ENCODE results near the gene TNFAIP3. TPM values are rescaled to one million over a fixed set of nuclear protein-coding genes. Genes with fewer than 3 reads are reported as not detected.

TNFAIP3 gene
- total RNA-seq, 3 donors from 2014 or later, result 49.3 to 65.2 (median 55.8) TPM

DNA sequence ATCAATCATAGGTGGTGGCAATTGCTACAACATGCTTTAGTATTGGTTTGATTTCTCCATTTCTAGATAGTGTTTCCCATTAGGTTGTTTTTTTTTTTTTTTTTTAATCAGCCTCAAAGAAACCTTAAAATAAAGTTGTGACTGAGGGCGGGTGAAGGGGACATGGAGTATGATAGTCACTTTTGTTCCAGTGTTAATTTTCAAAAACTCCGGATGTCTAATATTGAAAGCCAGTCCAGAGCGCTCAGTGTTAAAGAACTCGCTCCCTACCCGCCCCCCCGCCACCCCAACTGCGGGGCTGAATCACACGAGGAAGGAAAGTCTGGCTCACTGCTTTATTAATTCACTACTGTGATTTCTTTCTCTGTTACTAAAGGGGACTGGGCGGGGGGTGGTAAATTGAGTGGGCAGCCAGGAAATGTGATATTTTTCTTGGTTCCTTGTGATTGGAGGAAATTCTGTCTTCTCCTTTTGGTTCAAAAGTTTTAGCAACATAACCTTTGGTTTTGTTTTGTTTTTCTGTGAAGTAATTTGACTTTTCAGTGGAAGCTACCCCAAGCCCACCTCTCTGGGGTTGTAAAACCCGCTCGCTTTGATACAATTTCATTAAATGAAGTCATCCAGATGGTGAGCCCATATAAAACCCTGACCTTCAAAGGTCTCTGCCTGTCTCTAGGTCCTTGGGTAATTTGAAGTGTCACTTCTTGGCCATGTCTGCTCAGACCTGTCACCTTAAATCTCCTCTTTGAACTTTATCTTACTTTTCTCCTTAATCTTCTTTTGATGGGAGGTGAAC is 38.0 kb downstream of the TNFAIP3 start:
- TF ChIP-seq, protein P1, sequence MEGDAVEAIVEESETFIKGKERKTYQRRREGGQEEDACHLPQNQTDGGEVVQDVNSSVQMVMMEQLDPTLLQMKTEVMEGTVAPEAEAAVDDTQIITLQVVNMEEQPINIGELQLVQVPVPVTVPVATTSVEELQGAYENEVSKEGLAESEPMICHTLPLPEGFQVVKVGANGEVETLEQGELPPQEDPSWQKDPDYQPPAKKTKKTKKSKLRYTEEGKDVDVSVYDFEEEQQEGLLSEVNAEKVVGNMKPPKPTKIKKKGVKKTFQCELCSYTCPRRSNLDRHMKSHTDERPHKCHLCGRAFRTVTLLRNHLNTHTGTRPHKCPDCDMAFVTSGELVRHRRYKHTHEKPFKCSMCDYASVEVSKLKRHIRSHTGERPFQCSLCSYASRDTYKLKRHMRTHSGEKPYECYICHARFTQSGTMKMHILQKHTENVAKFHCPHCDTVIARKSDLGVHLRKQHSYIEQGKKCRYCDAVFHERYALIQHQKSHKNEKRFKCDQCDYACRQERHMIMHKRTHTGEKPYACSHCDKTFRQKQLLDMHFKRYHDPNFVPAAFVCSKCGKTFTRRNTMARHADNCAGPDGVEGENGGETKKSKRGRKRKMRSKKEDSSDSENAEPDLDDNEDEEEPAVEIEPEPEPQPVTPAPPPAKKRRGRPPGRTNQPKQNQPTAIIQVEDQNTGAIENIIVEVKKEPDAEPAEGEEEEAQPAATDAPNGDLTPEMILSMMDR (IDR thresholded peaks at IDR 0.05), result no peak
- intact Hi-C loops (cut with DNase I, micrococcal nuclease), result no loop called here
- no peaks in the 10 kb centered on the region for H3K9me3 ChIP-seq
- ATAC-seq, result peak; percentile 78
- no peaks in the 10 kb centered on the region for H3K36me3 ChIP-seq (ENCODE audit: low read depth)
- H3K4me1 ChIP-seq (ENCODE audit: low read depth), result no peaks in the 10 kb centered on the region
- H3K4me3 ChIP-seq, result no peak overlapping the region
- peak in 1 of 3 donors; percentile 31 for DNase-seq

DNA sequence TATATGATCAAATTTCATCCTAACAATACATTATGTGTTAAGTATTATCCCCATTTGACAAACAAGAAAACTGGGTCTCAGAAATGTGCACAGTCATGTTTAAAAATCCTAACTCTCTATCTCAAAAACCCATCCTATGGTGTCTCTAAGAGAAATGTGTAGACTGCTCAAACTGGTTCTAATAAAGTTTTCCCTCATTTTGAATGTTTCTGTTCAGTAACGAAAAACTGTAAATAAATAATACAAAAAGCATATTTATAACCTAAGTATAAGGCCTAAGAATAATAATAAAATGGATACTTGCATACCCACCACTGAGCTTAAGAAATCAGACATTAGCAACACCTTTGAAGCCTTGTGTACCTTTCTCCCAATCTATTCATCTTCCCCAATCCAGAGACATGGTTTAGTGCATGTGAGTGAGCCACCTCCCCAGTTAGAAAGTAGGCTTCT is 39.0 kb downstream of the TNFAIP3 start:
- no peaks in the 10 kb centered on the region for H3K9me3 ChIP-seq
- no peak for ATAC-seq
- H3K4me3 ChIP-seq, result no peak overlapping the region
- no peak for DNase-seq
- TF ChIP-seq, protein P1 (IDR thresholded peaks at IDR 0.05), result no peak
- H3K4me1 ChIP-seq (ENCODE audit: low read depth), result no peaks in the 10 kb centered on the region
- intact Hi-C loops (cut with DNase I, micrococcal nuclease), result no loop called here
- H3K36me3 ChIP-seq (ENCODE audit: low read depth), result no peaks in the 10 kb centered on the region

DNA sequence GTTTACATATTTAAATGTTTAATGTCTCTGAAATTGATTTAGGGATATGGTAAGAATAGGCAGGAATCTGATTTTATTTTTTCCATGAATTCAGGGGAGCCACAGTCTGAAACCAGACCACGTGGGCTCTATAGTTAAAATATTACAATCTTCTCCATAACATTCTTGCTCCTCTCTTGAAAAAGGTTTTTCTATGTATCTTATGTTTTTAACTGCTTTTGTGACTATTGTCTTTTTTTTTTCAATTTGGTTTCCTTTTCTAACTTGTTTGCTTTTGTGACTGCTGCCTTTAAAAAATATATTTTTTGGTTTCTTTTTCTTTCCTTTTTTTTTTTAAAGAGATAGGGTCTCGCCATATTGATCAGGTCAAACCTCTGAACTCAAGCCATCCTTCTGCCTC is 40.1 kb downstream of the TNFAIP3 start:
- H3K9me3 ChIP-seq, result no peaks in the 10 kb centered on the region
- H3K4me1 ChIP-seq (ENCODE audit: low read depth), result no peaks in the 10 kb centered on the region
- H3K36me3 ChIP-seq (ENCODE audit: low read depth), result no peaks in the 10 kb centered on the region
- DNase-seq (no peak), ATAC-seq (no peak)
- TF ChIP-seq, protein P1 (IDR thresholded peaks at IDR 0.05), result no peak
- intact Hi-C loops (cut with DNase I, micrococcal nuclease), result no loop called here
- no peak overlapping the region for H3K4me3 ChIP-seq

DNA sequence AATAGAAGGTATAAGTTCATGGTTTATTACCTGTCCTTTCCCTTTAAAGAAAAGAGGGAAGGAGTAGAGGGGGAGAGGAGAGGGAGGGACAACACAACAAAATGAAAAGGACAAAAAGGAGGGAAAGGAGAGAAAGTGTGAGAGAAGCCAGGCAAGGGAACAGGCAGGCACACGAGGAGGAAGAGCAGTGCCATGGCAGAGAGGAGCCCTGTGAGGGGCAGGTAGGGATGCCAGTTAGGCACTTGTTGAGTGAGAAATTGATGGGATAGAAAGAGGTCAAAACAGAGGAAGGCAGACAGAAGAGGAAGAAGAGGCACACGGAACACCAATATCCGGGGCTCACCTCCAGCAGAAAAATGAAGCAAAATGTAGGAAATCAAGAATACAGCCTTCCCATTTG is 42.5 kb downstream of the TNFAIP3 start:
- ATAC-seq, result no peak
- H3K36me3 ChIP-seq (ENCODE audit: low read depth), result no peaks in the 10 kb centered on the region
- H3K4me1 ChIP-seq (ENCODE audit: low read depth), result no peaks in the 10 kb centered on the region
- TF ChIP-seq, protein P1 (IDR thresholded peaks at IDR 0.05), result no peak
- no peaks in the 10 kb centered on the region for H3K9me3 ChIP-seq
- H3K4me3 ChIP-seq, result no peak overlapping the region
- intact Hi-C loops (cut with DNase I, micrococcal nuclease), result no loop called here
- no peak for DNase-seq

DNA sequence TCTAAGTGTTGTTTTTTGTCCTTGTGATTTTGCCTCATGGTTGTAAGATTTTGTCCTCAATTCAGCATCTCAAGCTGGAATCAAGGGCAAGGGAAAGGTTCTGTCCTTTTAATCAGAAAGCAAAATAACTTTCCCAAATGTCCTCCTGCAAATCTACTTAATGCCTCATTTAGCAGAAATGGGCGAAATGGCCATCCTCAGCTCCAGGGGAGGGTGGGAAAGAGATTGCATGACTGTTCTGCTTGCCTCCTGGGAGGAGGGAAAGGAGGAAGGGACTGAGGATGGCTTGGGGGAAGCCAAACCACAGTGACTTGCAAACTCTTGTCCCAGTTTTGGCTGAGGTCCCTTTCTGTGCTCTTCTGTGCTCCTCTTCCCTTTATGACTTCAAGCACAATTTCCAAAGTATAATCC is 43.4 kb downstream of the TNFAIP3 start:
- ATAC-seq (peak; percentile 43), DNase-seq (no peak)
- TF ChIP-seq, protein P1 (IDR thresholded peaks at IDR 0.05), result no peak
- Histone ChIP-seq H3K9me3 (no peaks in the 10 kb centered on the region), H3K4me3 (no peak overlapping the region), H3K36me3 (ENCODE audit: low read depth) (no peaks in the 10 kb centered on the region), H3K4me1 (ENCODE audit: low read depth) (no peaks in the 10 kb centered on the region)
- intact Hi-C loops (cut with DNase I, micrococcal nuclease), result no loop called here

All from mucosa of descending colon (tissue), 3 donors.